K562 (cell line): Measurements from ENCODE around the gene COX6B2. TPM values are rescaled to one million over a fixed set of nuclear protein-coding genes. Genes with fewer than 3 reads are reported as not detected.

Experiments
- HDAC1 ChIP-seq, 2 experiments: fragments of 450-650 bp; IDR thresholded peaks; 2 replicates each; pipeline ENCODE4 v1.6.1; 2016 to 2017; ENCODE audit warnings: inconsistent platforms in 1 of 2, mild to moderate bottlenecking in 1 of 2, moderate library complexity in 1 of 2
- KAT8 ChIP-seq: fragments of 450-650 bp; IDR thresholded peaks from 2 replicates; pipeline ENCODE4 v1.6.1; 2016; ENCODE audit warnings: low read depth, mild to moderate bottlenecking
- SRSF9 ChIP-seq: fragments of 200-400 bp; formaldehyde crosslinking; IDR thresholded peaks from 2 replicates; pipeline ENCODE4 v1.6.1; 2017; ENCODE audit warnings: low read depth, low read length, borderline replicate concordance
- TGIF2 ChIP-seq: sonication (generic); formaldehyde crosslinking; IDR thresholded peaks from 2 replicates; pipeline ENCODE4 v1.8.1; 2022; ENCODE audit warnings: mild to moderate bottlenecking, missing genetic modification reagents, moderate library complexity
- XRCC5 ChIP-seq: fragments of 200-400 bp; formaldehyde crosslinking; IDR thresholded peaks from 2 replicates; pipeline ENCODE4 v1.6.1; 2017; ENCODE audit warnings: low read depth, mild to moderate bottlenecking, low read length
- ZNF644 ChIP-seq: fragments of 200-800 bp; sonication (Bioruptor generic); IDR thresholded peaks from 2 replicates; pipeline ENCODE4 v1.6.1; 2016; ENCODE audit warnings: low read depth, missing genetic modification characterization, missing compliant biosample characterization
- polyA plus RNA-seq, 8 experiments: library from polyadenylated mRNA; depleted of rRNA in 4 of 8; stranded (reverse) in 5 of 8; unstranded in 3 of 8; fragments of >200 nt; fragmentation: Nextera tagmentation in 2 of 8; fragmentation: Illumina TruSeq in 1 of 8; extraction: Ambion mirVana in 2 of 8; extraction: Trizol in 1 of 8; gene quantifications; 2 replicates each; pipeline versions ENCODE4 v1.2.1 to v1.2.3, GENCODE V29; 2011 to 2014; ENCODE audit warnings: inconsistent platforms in 1 of 8, missing spikeins in 1 of 8
- total RNA-seq, 7 experiments: library from RNA; depleted of rRNA in 6 of 7; stranded (reverse); fragments of >200 nt in 6 of 7; fragmentation: Illumina TruSeq in 2 of 7; extraction: Trizol in 2 of 7; gene quantifications; 2 replicates each; pipeline versions ENCODE4 v1.2.1 to v1.2.3, GENCODE V29; 2011 to 2021; ENCODE audit warnings: low replicate concordance in 1 of 7
- TF ChIP-seq, protein P1 (sequence below): fragments of 450-650 bp; IDR thresholded peaks from 2 replicates; pipeline ENCODE4 v1.6.1; 2016; ENCODE audit warnings: mild to moderate bottlenecking, moderate library complexity
- TF ChIP-seq, protein P2 (sequence below): sonication (generic); formaldehyde crosslinking; IDR thresholded peaks from 2 replicates; pipeline ENCODE4 v1.8.1; 2022; ENCODE audit warnings: missing genetic modification reagents
- TF ChIP-seq, protein P3 (sequence below): fragments of 250-450 bp; sonication (Bioruptor Pico); IDR thresholded peaks from 2 replicates; pipeline ENCODE4 v1.8.0; 2021; ENCODE audit warnings: borderline replicate concordance, mild to moderate bottlenecking, moderate library complexity; ENCODE audit not compliant: poor library complexity, severe bottlenecking

Gene COX6B2
- total and polyA plus RNA-seq, 9 of the 15 experiments (the other 6 are each of a cell fraction or from before 2014, with no cell fraction given) = 0.40 to 2.5 (median 0.83) TPM

DNA sequence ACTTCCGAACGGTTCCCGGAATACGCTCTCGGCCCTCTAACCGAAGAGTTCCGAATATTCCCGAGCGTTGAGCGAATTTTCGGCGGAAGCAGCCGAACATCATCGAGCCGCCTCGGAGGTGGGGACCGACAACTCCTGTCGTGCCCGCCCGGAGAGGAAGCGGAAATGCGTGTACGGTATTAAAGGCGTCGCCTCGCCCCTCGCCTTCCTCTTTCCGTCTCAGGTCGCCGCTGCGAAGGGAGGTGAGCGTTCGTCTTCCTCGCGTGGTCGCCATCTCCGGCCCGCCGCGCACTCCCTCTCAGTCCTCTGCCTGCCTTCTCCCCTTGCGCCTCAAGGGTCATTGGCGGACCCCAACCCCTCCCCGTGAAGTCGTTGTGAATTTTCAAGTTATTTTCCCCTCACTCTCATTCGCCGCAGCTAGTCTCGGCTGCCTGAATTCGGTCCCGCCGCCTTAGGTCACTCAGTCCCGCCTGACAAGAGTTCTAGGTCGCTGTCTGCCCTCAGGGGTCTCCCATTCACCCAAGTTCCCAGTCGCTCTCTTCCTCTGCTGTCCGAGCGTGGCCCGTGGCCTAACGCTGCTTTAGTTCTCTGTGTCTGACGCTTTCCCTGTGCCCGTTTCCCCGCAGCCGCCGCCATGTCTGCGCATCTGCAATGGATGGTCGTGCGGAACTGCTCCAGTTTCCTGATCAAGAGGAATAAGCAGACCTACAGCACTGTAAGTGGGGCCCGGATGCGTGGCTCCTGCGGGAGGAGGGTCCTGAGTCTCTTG, 31.4 kb upstream of the COX6B2 start, which contains the start of gene RPL28 (continued):
- TF ChIP-seq, protein P1, sequence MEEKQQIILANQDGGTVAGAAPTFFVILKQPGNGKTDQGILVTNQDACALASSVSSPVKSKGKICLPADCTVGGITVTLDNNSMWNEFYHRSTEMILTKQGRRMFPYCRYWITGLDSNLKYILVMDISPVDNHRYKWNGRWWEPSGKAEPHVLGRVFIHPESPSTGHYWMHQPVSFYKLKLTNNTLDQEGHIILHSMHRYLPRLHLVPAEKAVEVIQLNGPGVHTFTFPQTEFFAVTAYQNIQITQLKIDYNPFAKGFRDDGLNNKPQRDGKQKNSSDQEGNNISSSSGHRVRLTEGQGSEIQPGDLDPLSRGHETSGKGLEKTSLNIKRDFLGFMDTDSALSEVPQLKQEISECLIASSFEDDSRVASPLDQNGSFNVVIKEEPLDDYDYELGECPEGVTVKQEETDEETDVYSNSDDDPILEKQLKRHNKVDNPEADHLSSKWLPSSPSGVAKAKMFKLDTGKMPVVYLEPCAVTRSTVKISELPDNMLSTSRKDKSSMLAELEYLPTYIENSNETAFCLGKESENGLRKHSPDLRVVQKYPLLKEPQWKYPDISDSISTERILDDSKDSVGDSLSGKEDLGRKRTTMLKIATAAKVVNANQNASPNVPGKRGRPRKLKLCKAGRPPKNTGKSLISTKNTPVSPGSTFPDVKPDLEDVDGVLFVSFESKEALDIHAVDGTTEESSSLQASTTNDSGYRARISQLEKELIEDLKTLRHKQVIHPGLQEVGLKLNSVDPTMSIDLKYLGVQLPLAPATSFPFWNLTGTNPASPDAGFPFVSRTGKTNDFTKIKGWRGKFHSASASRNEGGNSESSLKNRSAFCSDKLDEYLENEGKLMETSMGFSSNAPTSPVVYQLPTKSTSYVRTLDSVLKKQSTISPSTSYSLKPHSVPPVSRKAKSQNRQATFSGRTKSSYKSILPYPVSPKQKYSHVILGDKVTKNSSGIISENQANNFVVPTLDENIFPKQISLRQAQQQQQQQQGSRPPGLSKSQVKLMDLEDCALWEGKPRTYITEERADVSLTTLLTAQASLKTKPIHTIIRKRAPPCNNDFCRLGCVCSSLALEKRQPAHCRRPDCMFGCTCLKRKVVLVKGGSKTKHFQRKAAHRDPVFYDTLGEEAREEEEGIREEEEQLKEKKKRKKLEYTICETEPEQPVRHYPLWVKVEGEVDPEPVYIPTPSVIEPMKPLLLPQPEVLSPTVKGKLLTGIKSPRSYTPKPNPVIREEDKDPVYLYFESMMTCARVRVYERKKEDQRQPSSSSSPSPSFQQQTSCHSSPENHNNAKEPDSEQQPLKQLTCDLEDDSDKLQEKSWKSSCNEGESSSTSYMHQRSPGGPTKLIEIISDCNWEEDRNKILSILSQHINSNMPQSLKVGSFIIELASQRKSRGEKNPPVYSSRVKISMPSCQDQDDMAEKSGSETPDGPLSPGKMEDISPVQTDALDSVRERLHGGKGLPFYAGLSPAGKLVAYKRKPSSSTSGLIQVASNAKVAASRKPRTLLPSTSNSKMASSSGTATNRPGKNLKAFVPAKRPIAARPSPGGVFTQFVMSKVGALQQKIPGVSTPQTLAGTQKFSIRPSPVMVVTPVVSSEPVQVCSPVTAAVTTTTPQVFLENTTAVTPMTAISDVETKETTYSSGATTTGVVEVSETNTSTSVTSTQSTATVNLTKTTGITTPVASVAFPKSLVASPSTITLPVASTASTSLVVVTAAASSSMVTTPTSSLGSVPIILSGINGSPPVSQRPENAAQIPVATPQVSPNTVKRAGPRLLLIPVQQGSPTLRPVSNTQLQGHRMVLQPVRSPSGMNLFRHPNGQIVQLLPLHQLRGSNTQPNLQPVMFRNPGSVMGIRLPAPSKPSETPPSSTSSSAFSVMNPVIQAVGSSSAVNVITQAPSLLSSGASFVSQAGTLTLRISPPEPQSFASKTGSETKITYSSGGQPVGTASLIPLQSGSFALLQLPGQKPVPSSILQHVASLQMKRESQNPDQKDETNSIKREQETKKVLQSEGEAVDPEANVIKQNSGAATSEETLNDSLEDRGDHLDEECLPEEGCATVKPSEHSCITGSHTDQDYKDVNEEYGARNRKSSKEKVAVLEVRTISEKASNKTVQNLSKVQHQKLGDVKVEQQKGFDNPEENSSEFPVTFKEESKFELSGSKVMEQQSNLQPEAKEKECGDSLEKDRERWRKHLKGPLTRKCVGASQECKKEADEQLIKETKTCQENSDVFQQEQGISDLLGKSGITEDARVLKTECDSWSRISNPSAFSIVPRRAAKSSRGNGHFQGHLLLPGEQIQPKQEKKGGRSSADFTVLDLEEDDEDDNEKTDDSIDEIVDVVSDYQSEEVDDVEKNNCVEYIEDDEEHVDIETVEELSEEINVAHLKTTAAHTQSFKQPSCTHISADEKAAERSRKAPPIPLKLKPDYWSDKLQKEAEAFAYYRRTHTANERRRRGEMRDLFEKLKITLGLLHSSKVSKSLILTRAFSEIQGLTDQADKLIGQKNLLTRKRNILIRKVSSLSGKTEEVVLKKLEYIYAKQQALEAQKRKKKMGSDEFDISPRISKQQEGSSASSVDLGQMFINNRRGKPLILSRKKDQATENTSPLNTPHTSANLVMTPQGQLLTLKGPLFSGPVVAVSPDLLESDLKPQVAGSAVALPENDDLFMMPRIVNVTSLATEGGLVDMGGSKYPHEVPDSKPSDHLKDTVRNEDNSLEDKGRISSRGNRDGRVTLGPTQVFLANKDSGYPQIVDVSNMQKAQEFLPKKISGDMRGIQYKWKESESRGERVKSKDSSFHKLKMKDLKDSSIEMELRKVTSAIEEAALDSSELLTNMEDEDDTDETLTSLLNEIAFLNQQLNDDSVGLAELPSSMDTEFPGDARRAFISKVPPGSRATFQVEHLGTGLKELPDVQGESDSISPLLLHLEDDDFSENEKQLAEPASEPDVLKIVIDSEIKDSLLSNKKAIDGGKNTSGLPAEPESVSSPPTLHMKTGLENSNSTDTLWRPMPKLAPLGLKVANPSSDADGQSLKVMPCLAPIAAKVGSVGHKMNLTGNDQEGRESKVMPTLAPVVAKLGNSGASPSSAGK = no peak
- TF ChIP-seq SRSF9 (no peak), TGIF2 (CRISPR knock-in tag) (no peak), ZNF644 (no peak), HDAC1 (IDR thresholded peaks at IDR 0.05) (peak in 1 of 2 experiments; percentile 90; a peak in 2 of 4 replicates), XRCC5 (no peak), KAT8 (no peak)
- TF ChIP-seq, protein P2, sequence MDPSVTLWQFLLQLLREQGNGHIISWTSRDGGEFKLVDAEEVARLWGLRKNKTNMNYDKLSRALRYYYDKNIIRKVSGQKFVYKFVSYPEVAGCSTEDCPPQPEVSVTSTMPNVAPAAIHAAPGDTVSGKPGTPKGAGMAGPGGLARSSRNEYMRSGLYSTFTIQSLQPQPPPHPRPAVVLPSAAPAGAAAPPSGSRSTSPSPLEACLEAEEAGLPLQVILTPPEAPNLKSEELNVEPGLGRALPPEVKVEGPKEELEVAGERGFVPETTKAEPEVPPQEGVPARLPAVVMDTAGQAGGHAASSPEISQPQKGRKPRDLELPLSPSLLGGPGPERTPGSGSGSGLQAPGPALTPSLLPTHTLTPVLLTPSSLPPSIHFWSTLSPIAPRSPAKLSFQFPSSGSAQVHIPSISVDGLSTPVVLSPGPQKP (CRISPR knock-in tag) = no peak
- TF ChIP-seq, protein P3, sequence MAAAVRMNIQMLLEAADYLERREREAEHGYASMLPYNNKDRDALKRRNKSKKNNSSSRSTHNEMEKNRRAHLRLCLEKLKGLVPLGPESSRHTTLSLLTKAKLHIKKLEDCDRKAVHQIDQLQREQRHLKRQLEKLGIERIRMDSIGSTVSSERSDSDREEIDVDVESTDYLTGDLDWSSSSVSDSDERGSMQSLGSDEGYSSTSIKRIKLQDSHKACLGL (CRISPR knock-in tag) = no peak
